Measurements from ENCODE around the gene HHAT. TPM values are rescaled to one million over a fixed set of nuclear protein-coding genes. Genes with fewer than 3 reads are reported as not detected.

HHAT gene
- total and polyA plus RNA-seq, 9 of the 15 experiments (the other 6 are each of a cell fraction or from before 2014, with no cell fraction given): 0.07 to 0.16 (median 0.13) TPM; not detected in 1

DNA sequence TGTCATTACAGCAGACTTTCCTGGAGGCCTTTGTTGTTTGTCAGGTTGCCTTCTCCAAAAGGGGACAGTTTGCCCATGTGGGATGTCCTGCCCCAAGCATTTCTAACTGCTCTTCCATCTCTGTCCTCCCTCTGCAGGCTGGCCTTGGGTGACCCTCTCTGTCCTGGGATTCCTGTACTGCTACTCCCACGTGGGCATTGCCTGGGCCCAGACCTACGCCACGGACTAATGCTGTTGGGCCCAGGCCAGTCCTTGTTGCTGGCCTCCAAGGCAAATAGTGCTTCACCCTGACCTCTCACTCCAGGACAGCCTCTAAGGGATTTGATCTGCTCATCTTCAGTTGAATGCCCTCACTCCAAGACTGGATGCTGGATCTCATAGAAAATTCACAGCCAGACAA, 345.4 kb downstream of the HHAT start:
- CTCF ChIA-PET (ENCODE audit: low intra/inter-chr PET ratio): no interaction called here
- no peaks in the 10 kb centered on the region for H3K9me3 ChIP-seq (replicated peaks; ENCODE audit: control insufficient read depth, insufficient read depth, low read depth, low read length)
- intact Hi-C loops (cut with micrococcal nuclease): no loop called here
- H3K36me3 ChIP-seq (ENCODE audit: control insufficient read depth, insufficient read depth, low read length): no peaks in the 10 kb centered on the region
- H3K27ac ChIP-seq (ENCODE audit: extremely low read depth, low read depth, low read length): no peak overlapping the region
- no peaks in the 10 kb centered on the region for H3K4me1 ChIP-seq (replicated peaks in 1 of 2; ENCODE audit: control insufficient read depth in 2 of 2, insufficient read depth in 2 of 2, low read length in 2 of 2)
- POLR2A ChIA-PET: no interaction called here
- 0 out of 5 replicates have a peak, but pooled peaks cover 0 to 2% of the 10 kb centered on the region in 2 experiments for H3K27me3 ChIP-seq (ENCODE audit: control insufficient read depth in 2 of 2, insufficient read depth in 2 of 2, low read length in 2 of 2)
- ATAC-seq (no peak), DNase-seq (ENCODE audit: extremely low read depth in 1 of 4, low spot score in 3 of 4) (no peak), FAIRE-seq (no peak)
- no peaks in the 10 kb centered on the region for H4K20me1 ChIP-seq (replicated peaks; ENCODE audit: control insufficient read depth, insufficient read depth, low read length)
- H2AFZ ChIP-seq (ENCODE audit: low read depth, low read length): no peak overlapping the region
- no peaks in the 10 kb centered on the region for H3K79me2 ChIP-seq (ENCODE audit: control insufficient read depth, insufficient read depth, low read length)
- no TSS peak for BruUV-seq (replicated peaks)
- 0% methylated on average over 3 of the region's 3 CpGs for WGBS (ENCODE audit: insufficient coverage, low coverage, missing lambda C conversion rate)
- H3K9ac ChIP-seq (ENCODE audit: insufficient read depth in 1 of 2, low read depth in 2 of 2, low read length in 2 of 2): no peak overlapping the region
- H3K9me1 ChIP-seq (ENCODE audit: control insufficient read depth, insufficient read depth, low read length): no peaks in the 10 kb centered on the region
- no peak overlapping the region for H3K4me3 ChIP-seq
- in situ Hi-C loops (cut with MboI): no loop called here
- no peak overlapping the region for H3K4me2 ChIP-seq (ENCODE audit: insufficient read depth, low read length)
- TF ChIP-seq NFE2 (IDR thresholded peaks at IDR 0.05; ENCODE audit: low read depth) (no peak), FOXM1 (IDR thresholded peaks at IDR 0.05; ENCODE audit: low read depth) (no peak), FOXM1 (CRISPR knock-in tag; IDR thresholded peaks at IDR 0.05; ENCODE audit: low read depth) (no peak), MTF1 (CRISPR knock-in tag; IDR thresholded peaks at IDR 0.05; ENCODE audit: borderline replicate concordance) (no peak), ZEB2 (IDR thresholded peaks at IDR 0.05) (no peak), NR2C1 (IDR thresholded peaks at IDR 0.05) (no peak), NR2C1 (tag; IDR thresholded peaks at IDR 0.05) (no peak), ZNF133 (CRISPR knock-in tag; IDR thresholded peaks at IDR 0.05) (no peak), OTX1 (CRISPR knock-in tag; IDR thresholded peaks at IDR 0.05) (no peak), ZNF589 (CRISPR knock-in tag; IDR thresholded peaks at IDR 0.05; ENCODE audit: low read depth) (no peak)
- TF ChIP-seq, protein P1, sequence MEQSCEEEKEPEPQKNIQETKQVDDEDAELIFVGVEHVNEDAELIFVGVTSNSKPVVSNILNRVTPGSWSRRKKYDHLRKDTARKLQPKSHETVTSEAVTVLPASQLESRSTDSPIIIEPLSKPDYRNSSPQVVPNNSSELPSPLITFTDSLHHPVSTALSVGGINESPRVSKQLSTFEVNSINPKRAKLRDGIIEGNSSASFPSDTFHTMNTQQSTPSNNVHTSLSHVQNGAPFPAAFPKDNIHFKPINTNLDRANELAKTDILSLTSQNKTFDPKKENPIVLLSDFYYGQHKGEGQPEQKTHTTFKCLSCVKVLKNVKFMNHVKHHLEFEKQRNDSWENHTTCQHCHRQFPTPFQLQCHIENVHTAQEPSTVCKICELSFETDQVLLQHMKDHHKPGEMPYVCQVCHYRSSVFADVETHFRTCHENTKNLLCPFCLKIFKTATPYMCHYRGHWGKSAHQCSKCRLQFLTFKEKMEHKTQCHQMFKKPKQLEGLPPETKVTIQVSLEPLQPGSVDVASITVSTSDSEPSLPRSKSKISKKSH (CRISPR knock-in tag; IDR thresholded peaks at IDR 0.05): no peak
- TF ChIP-seq, protein P2, sequence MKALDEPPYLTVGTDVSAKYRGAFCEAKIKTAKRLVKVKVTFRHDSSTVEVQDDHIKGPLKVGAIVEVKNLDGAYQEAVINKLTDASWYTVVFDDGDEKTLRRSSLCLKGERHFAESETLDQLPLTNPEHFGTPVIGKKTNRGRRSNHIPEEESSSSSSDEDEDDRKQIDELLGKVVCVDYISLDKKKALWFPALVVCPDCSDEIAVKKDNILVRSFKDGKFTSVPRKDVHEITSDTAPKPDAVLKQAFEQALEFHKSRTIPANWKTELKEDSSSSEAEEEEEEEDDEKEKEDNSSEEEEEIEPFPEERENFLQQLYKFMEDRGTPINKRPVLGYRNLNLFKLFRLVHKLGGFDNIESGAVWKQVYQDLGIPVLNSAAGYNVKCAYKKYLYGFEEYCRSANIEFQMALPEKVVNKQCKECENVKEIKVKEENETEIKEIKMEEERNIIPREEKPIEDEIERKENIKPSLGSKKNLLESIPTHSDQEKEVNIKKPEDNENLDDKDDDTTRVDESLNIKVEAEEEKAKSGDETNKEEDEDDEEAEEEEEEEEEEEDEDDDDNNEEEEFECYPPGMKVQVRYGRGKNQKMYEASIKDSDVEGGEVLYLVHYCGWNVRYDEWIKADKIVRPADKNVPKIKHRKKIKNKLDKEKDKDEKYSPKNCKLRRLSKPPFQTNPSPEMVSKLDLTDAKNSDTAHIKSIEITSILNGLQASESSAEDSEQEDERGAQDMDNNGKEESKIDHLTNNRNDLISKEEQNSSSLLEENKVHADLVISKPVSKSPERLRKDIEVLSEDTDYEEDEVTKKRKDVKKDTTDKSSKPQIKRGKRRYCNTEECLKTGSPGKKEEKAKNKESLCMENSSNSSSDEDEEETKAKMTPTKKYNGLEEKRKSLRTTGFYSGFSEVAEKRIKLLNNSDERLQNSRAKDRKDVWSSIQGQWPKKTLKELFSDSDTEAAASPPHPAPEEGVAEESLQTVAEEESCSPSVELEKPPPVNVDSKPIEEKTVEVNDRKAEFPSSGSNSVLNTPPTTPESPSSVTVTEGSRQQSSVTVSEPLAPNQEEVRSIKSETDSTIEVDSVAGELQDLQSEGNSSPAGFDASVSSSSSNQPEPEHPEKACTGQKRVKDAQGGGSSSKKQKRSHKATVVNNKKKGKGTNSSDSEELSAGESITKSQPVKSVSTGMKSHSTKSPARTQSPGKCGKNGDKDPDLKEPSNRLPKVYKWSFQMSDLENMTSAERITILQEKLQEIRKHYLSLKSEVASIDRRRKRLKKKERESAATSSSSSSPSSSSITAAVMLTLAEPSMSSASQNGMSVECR (CRISPR knock-in tag; IDR thresholded peaks at IDR 0.05): no peak
- TF ChIP-seq, protein P3, sequence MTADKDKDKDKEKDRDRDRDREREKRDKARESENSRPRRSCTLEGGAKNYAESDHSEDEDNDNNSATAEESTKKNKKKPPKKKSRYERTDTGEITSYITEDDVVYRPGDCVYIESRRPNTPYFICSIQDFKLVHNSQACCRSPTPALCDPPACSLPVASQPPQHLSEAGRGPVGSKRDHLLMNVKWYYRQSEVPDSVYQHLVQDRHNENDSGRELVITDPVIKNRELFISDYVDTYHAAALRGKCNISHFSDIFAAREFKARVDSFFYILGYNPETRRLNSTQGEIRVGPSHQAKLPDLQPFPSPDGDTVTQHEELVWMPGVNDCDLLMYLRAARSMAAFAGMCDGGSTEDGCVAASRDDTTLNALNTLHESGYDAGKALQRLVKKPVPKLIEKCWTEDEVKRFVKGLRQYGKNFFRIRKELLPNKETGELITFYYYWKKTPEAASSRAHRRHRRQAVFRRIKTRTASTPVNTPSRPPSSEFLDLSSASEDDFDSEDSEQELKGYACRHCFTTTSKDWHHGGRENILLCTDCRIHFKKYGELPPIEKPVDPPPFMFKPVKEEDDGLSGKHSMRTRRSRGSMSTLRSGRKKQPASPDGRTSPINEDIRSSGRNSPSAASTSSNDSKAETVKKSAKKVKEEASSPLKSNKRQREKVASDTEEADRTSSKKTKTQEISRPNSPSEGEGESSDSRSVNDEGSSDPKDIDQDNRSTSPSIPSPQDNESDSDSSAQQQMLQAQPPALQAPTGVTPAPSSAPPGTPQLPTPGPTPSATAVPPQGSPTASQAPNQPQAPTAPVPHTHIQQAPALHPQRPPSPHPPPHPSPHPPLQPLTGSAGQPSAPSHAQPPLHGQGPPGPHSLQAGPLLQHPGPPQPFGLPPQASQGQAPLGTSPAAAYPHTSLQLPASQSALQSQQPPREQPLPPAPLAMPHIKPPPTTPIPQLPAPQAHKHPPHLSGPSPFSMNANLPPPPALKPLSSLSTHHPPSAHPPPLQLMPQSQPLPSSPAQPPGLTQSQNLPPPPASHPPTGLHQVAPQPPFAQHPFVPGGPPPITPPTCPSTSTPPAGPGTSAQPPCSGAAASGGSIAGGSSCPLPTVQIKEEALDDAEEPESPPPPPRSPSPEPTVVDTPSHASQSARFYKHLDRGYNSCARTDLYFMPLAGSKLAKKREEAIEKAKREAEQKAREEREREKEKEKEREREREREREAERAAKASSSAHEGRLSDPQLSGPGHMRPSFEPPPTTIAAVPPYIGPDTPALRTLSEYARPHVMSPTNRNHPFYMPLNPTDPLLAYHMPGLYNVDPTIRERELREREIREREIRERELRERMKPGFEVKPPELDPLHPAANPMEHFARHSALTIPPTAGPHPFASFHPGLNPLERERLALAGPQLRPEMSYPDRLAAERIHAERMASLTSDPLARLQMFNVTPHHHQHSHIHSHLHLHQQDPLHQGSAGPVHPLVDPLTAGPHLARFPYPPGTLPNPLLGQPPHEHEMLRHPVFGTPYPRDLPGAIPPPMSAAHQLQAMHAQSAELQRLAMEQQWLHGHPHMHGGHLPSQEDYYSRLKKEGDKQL (CRISPR knock-in tag; IDR thresholded peaks at IDR 0.05; ENCODE audit: borderline replicate concordance): no peak
